HG03521 (cell line): ENCODE results near the gene RNF31.

Experiments
- ATAC-seq: cut with Tn5 transposase; IDR thresholded peaks from one replicate; pipeline ENCODE4 v1.9.1; 2021; ENCODE audit warnings: mild to moderate bottlenecking, moderate library complexity; ENCODE audit not compliant: unreplicated experiment

Gene RNF31

GRCh38 chr14:24137529-24138395 lies 9.5 kb upstream of the RNF31 start:
- ATAC-seq = no peak

DNA sequence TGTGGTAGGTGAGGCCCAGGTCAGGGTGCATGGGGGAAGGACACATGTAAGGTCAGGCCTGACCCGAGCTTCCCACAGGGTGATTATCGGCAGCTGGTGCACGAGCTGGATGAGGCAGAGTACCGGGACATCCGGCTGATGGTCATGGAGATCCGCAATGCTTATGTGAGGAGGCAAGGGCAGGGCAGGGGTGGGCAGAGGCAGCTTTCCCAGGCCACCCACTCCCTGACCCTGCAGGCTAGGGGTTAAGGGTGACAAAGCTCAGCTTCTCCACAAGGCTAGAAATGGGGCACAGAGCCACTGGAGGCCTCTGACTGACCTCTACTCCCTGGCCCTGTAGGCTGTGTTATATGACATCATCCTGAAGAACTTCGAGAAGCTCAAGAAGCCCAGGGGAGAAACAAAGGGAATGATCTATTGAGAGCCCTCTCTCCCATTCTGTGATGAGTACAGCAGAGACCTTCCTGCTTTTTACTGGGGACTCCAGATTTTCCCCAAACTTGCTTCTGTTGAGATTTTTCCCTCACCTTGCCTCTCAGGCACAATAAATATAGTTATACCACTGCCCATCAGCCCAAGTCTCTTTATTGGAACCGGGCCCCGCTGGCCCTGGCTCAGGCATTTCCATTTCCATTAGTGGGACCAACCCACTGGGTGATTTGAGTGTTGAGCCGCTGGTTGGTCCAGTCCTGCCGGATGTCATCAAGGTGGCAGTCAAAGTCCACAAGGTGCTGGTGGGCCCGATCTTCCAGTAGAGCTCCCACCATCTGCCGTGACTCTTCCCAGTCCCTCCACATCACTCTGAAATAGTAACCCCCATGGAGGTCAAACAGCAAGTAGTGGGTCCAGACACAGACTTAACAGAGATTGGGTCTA lies 8.7 kb upstream of the RNF31 start:
- no peak for ATAC-seq

DNA sequence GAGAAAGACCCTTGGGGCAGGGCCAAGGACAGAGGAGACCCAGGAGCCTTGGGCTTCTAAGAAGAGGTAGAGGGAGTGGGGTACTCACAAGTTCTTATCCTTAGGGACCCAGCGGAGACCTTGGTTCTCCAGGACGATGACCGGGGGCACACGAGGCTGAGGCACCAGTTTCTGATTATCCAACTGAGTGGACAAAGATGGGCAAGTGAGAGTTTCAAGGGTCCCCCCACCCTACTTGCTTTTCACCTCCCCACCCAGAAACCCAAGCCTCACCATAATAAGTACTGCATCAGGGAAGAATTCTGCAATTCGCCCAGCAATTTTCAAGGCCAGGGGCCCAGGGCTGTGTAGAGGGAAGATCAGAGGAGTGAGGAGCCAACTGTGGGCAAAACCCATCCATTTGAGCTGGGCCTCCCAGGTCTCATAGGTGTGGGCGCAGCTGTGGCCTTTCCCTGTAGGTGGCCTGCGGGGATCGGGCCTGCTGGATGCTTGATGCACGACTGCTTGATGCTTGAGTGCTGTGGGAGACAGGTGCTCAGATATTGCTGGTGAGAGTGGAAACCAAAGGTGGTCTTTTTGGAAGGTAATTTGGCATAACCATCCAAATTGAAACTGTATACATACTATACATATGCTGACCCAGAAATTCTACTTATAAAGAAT lies 7.9 kb upstream of the RNF31 start:
- no peak for ATAC-seq

- ATAC-seq = peak; percentile 85
These were observed 6.0 kb upstream of the RNF31 start, which contains the start of gene EMC9 for GRCh38 chr14:24141097-24141880. EMC9 (minus strand) TSS chr14:24141591; CDS start chr14:24141304, 287 bp downstream.

DNA sequence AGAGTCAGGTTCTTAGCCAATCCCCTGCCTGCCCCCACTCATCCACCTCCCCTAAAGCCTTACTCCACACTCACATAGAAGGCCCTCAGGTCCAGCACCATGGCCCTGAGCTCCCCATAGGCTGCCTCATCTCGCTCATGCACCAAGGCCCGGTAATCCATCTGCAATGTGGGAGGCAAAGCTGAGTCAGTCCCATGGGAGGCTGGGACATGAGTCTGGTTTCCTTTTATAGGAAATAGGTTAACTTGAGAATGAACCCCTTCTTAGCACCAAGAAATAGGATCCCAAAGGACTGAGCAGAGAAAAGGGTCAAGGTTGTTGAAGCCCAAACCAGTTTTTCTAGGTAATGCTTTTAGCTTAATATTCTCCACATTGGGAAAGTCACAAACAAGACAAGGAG lies 3.8 kb upstream of the RNF31 start:
- ATAC-seq = no peak

- ATAC-seq = no peak
These were observed 2.8 kb upstream of the RNF31 start for GRCh38 chr14:24144451-24144850.

DNA sequence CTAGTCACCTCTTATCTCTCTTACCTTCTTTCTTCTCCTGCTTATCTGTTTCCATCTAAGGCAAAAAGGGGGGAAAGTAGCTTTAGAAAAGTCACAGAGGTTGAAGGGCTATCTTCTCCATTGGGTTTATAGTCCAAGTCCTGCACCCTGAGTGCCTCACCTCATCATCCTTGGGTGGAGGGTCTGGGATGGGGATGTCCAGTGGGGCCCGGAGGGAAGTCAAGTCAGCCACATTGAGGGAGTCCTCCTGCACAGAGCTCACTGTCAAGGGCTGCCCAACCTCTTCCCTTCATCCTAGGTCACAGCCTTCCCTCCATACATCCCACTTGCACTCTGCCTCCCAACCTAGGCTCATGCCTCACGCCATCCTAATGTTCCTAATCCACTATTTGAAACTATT lies 2.1 kb upstream of the RNF31 start:
- ATAC-seq = no peak

- ATAC-seq = no peak
These were observed 1.4 kb upstream of the RNF31 start for GRCh38 chr14:24145690-24146452.

GRCh38 chr14:24146453-24146977 lies 783 bp upstream of the RNF31 start, which contains the start of gene PSME2:
PSME2 (minus strand) TSS chr14:24146610; CDS start chr14:24146581, 29 bp downstream.
- ATAC-seq = peak; percentile 58

- no peak for ATAC-seq
These were observed 597 bp downstream of the RNF31 start for GRCh38 chr14:24147761-24148428.

- ATAC-seq = no peak
These were observed 2.1 kb downstream of the RNF31 start for GRCh38 chr14:24149302-24149969.

DNA sequence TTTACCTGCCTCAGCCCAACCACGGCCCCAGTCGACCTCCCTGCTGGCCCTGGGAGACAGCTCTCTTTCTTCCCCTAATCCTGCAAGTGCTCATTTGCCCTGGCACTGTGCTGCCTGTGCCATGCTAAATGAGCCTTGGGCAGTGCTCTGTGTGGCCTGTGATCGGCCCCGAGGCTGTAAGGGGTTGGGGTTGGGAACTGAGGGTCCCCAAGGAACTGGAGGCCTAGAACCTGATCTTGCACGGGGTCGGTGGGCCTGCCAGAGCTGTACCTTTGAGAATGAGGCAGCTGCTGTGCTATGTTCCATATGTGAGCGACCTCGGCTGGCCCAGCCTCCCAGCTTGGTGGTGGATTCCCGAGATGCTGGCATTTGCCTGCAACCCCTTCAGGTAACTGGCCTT lies 2.8 kb downstream of the RNF31 start:
- no peak for ATAC-seq

DNA sequence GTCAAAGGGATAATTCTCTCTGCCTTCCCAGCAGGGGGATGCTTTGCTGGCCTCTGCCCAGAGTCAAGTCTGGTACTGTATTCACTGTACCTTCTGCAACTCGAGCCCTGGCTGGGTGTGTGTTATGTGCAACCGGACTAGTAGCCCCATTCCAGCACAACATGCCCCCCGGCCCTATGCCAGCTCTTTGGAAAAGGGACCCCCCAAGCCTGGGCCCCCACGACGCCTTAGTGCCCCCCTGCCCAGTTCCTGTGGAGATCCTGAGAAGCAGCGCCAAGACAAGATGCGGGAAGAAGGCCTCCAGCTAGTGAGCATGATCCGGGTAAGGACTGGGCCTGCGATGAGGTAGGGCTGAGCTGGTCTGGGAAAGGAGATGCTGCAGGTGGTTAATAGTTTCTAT lies 3.3 kb downstream of the RNF31 start:
- no peak for ATAC-seq

GRCh38 chr14:24150993-24151392 lies 3.7 kb downstream of the RNF31 start:
- ATAC-seq = no peak

DNA sequence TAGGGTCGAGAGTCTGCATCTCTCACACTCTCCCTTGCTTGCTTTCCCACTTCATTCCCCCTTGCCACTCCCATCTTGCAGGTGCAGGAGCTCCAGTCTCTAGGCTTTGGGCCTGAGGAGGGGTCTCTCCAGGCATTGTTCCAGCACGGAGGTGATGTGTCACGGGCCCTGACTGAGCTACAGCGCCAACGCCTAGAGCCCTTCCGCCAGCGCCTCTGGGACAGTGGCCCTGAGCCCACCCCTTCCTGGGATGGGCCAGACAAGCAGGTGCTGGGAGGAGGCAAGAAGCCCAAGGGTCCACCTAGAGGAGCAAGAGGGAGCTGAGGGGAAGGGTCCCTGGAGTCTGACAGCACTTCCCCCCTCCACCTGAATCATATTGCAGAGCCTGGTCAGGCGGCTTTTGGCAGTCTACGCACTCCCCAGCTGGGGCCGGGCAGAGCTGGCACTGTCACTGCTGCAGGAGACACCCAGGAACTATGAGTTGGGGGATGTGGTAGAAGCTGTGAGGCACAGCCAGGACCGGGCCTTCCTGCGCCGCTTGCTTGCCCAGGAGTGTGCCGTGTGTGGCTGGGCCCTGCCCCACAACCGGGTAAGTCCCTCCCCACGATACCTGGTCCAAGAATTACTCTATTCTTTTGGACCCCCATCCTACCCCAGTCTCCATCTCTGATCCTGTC lies 4.2 kb downstream of the RNF31 start:
- no peak for ATAC-seq

DNA sequence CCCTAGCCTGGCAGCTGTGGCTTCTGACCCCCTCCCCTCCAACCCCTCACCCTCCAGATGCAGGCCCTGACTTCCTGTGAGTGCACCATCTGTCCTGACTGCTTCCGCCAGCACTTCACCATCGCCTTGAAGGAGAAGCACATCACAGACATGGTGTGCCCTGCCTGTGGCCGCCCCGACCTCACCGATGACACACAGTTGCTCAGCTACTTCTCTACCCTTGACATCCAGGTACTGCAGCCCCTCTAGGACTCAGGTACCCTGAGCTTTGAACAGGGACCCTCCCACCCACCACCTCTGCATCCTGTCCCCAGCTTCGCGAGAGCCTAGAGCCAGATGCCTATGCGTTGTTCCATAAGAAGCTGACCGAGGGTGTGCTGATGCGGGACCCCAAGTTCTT lies 7.8 kb downstream of the RNF31 start:
- no peak for ATAC-seq

DNA sequence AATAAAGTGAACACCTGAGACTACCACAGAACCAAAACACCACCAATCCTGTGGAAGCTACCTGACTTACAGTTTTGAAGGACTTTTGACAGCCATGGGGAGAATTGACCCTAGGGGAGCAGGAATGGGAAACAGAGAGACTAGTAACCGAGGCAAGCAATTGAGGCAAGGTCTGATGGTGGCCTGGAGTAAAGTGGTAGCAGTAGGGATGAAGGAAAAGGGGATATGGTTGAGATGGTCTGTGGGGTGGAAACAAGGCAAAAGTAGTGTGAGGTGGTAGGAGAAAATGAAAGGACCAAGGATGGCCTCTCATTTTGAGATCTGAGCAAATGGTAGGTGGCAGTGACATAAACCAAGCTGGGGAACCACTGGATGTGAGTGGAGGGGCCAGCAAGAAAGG lies 9.5 kb downstream of the RNF31 start:
- no peak for ATAC-seq

- ATAC-seq = no peak
These were observed 10.0 kb downstream of the RNF31 start for GRCh38 chr14:24157331-24157730.
